Endothelial cell (in vitro differentiated cells): ENCODE data around the gene RIPK3. TPM values are rescaled to one million over a fixed set of nuclear protein-coding genes. Genes with fewer than 3 reads are reported as not detected.

ENCODE experiments used
- DNase-seq: peaks from one replicate; pipeline ENCODE4 v3.0.0; 2021; ENCODE audit warnings: low spot score
- H3K27ac Mint-ChIP-seq: one replicate; pipeline ENCODE4 v1.8.0; 2021; ENCODE audit warnings: mixed read lengths, inconsistent platforms; ENCODE audit not compliant: unreplicated experiment
- H3K27me3 Mint-ChIP-seq: one replicate; pipeline ENCODE4 v1.8.0; 2021; ENCODE audit warnings: mild to moderate bottlenecking, moderate library complexity, mixed read lengths, inconsistent platforms; ENCODE audit not compliant: unreplicated experiment
- H3K36me3 Mint-ChIP-seq: one replicate; pipeline ENCODE4 v1.8.0; 2021; ENCODE audit warnings: mild to moderate bottlenecking, low read depth, mixed read lengths, inconsistent platforms; ENCODE audit not compliant: unreplicated experiment
- H3K4me1 Mint-ChIP-seq: one replicate; pipeline ENCODE4 v1.8.0; 2021; ENCODE audit warnings: mild to moderate bottlenecking, mixed read lengths, inconsistent platforms; ENCODE audit not compliant: unreplicated experiment
- H3K4me3 Mint-ChIP-seq: one replicate; pipeline ENCODE4 v1.8.0; 2021; ENCODE audit warnings: mild to moderate bottlenecking, mixed read lengths, inconsistent platforms; ENCODE audit not compliant: unreplicated experiment
- H3K9me3 Mint-ChIP-seq: one replicate; pipeline ENCODE4 v1.8.0; 2021; ENCODE audit warnings: mixed read lengths, inconsistent platforms; ENCODE audit not compliant: unreplicated experiment
- CTCF ChIP-seq: fragments of 200-600 bp; sonication (generic); IDR thresholded peaks from one replicate; pipeline ENCODE4 v1.5.0; 2021; ENCODE audit warnings: antibody characterized with exemption; ENCODE audit not compliant: unreplicated experiment
- total RNA-seq: library from RNA; stranded (reverse); fragmentation: NEBNext Ultra II Directional; extraction: Animal tissue kit (Norgen Biotek cat#: 25700); gene quantifications from one replicate; pipeline ENCODE4 v1.2.1, GENCODE V29; 2021; ENCODE audit not compliant: unreplicated experiment

RIPK3 gene
- total RNA-seq, 1 donor from 2014 or later: 2.6 TPM

- H3K4me1 Mint-ChIP-seq: peaks cover 45% of the 10 kb centered on the region
- no peaks in the 10 kb centered on the region for H3K9me3 Mint-ChIP-seq
- peak overlapping the region; percentile 10 for H3K4me3 Mint-ChIP-seq
- TF ChIP-seq CTCF: no peak
- H3K27me3 Mint-ChIP-seq: peaks cover 30% of the 10 kb centered on the region
- H3K27ac Mint-ChIP-seq: no peak overlapping the region
- H3K36me3 Mint-ChIP-seq: peaks cover 36% of the 10 kb centered on the region
- DNase-seq: no peak
These were observed 23.8 kb downstream of the RIPK3 start for GRCh38 chr14:24315807-24316596.

GRCh38 chr14:24315243-24315806 lies 24.5 kb downstream of the RIPK3 start:
- no peak for DNase-seq
- Mint-ChIP-seq H3K36me3 (peaks cover 35% of the 10 kb centered on the region), H3K9me3 (no peaks in the 10 kb centered on the region), H3K4me1 (peaks cover 47% of the 10 kb centered on the region), H3K27me3 (peaks cover 30% of the 10 kb centered on the region), H3K27ac (no peak overlapping the region), H3K4me3 (peak overlapping the region; percentile 10)
- no peak for TF ChIP-seq CTCF

- no peaks in the 10 kb centered on the region for H3K9me3 Mint-ChIP-seq
- no peak for DNase-seq
- peak overlapping the region; percentile 52 for H3K27ac Mint-ChIP-seq
- H3K27me3 Mint-ChIP-seq: peaks cover 29% of the 10 kb centered on the region
- peaks cover 29% of the 10 kb centered on the region for H3K36me3 Mint-ChIP-seq
- TF ChIP-seq CTCF: no peak
- H3K4me3 Mint-ChIP-seq: peak overlapping the region; percentile 60
- peaks cover 52% of the 10 kb centered on the region for H3K4me1 Mint-ChIP-seq
These were observed 25.2 kb downstream of the RIPK3 start for GRCh38 chr14:24314377-24315193.

GRCh38 chr14:24313913-24314312 lies 25.9 kb downstream of the RIPK3 start:
- no peaks in the 10 kb centered on the region for H3K9me3 Mint-ChIP-seq
- H3K27ac Mint-ChIP-seq: no peak overlapping the region
- H3K27me3 Mint-ChIP-seq: peaks cover 28% of the 10 kb centered on the region
- no peak for DNase-seq
- H3K4me3 Mint-ChIP-seq: peak overlapping the region; percentile 60
- H3K36me3 Mint-ChIP-seq: peaks cover 29% of the 10 kb centered on the region
- TF ChIP-seq CTCF: no peak
- H3K4me1 Mint-ChIP-seq: peaks cover 59% of the 10 kb centered on the region
